ENCODE data around the gene LCK.

DNA sequence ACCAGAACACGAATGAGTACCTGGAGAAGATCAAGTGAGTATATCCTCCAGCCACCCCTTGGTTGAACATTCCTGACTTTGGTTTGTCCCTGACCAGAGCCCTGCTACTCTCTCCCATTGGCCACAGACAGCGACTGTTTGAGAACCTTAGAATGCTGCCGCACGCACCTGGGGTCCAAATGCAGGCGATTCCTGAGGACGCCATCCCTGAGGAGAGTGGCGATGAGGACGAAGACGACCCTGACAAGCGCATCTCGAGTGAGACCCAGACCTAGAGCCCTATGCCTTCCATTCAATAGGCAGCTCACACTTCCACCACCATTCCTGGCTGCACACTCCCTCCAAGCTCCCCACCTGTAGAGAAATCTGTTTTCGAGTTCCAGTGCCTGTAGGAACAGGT is 80.5 kb downstream of the LCK start:
- TF ChIP-seq EZH2 (IDR thresholded peaks at IDR 0.05; ENCODE audit: borderline replicate concordance, low read depth, low read length, severe bottlenecking), result no peak
- TF ChIP-seq POLR2AphosphoS5 (IDR thresholded peaks at IDR 0.05; ENCODE audit: insufficient read depth, low read depth, low read length), result no peak
- TF ChIP-seq, protein P1, sequence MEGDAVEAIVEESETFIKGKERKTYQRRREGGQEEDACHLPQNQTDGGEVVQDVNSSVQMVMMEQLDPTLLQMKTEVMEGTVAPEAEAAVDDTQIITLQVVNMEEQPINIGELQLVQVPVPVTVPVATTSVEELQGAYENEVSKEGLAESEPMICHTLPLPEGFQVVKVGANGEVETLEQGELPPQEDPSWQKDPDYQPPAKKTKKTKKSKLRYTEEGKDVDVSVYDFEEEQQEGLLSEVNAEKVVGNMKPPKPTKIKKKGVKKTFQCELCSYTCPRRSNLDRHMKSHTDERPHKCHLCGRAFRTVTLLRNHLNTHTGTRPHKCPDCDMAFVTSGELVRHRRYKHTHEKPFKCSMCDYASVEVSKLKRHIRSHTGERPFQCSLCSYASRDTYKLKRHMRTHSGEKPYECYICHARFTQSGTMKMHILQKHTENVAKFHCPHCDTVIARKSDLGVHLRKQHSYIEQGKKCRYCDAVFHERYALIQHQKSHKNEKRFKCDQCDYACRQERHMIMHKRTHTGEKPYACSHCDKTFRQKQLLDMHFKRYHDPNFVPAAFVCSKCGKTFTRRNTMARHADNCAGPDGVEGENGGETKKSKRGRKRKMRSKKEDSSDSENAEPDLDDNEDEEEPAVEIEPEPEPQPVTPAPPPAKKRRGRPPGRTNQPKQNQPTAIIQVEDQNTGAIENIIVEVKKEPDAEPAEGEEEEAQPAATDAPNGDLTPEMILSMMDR (IDR thresholded peaks at IDR 0.05; ENCODE audit: extremely low read depth in 1 of 2, insufficient read depth in 1 of 2, low read depth in 1 of 2, low read length in 2 of 2), result no peak
